ENCODE results near the gene GPR161.

GPR161 gene

DNA sequence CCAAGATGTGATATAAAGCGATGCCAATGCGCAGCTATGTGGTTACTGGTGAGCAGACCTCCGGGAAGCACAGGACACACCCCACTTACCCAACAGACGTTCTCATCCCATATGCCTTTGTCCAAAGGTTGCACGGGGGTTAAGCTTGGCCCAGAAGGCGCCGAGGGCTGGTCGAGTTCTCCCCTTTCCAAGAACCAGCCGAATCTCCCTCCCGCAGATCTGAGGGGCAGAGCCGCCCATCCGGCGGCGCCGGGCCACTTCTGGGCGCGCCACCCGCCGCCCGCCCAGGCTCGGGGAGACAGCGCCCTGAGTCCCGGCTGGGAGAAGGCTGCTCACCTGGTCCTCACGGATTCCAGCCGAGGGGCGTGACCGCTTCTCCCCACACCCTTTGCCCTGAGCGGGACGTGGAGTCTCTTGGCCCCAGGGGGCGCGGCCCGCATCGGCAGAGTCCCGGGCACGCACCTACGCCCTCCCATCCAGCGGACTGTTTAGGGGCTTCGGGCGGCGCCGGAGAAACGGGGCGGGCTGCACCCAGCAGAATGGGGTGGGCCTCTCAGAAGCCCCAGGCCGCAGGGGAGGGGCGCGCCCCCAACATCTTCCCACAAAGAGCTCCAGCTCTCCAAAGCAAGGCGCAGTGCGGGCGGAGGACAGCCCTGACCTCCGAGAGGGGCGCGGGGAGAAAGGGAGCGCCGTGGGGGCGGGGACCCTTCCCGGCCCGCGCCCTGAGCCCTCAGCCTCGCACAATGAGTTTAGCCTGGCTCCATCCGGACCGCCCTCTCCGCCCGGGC, 615 bp downstream of the GPR161 start:
- TF ChIP-seq POLR2A (IDR thresholded peaks at IDR 0.05; ENCODE audit: extremely low read depth, insufficient read length) (no peak), CTCF (IDR thresholded peaks at IDR 0.05; ENCODE audit: low read depth, low read length) (no peak), MAX (IDR thresholded peaks at IDR 0.05; ENCODE audit: low read depth, low read length) (no peak), MYC (IDR thresholded peaks at IDR 0.05; ENCODE audit: low read depth, low read length) (no peak)
- no peak for DNase-seq (ENCODE audit: low read depth)

DNA sequence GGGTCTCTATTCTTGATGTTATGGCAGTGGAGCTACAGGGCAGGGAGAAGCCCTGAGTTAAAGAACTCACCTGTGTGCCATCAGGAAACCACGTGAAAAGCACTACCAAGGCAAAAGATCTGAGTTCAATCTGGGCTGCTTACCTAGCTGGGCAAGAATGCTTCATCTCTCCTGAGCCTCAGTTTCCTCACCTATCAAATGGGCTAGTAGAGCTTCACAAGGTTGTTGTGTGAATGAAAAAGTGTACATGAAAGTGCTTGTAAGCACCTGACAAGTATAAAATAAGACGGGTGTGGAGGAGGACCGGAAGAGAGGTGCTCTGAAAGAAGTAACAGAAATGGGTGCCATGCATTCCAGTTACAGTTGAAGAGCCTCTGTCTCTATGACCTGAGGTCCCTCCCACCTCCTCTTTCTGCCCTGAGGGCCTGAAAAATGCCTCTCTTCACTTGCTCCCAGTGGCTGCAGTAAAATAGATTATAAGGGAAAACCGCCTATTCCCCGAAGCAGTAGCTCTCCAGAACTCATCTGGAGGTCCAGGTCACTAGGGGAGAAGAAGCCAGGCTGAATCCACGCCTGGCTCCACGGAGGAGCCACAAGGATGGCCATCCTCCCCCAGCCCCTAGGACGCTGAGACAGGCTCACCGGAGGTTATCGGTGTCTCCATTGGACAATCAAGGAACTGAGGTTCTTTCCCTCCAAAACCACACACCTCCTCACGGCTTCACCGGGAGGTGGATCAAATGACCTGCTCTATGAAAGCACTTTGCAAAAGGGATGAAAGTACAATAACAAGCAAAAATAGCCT, 1.4 kb downstream of the GPR161 start:
- TF ChIP-seq MYC (IDR thresholded peaks at IDR 0.05; ENCODE audit: low read depth, low read length) (no peak), POLR2A (IDR thresholded peaks at IDR 0.05; ENCODE audit: extremely low read depth, insufficient read length) (no peak), MAX (IDR thresholded peaks at IDR 0.05; ENCODE audit: low read depth, low read length) (no peak), CTCF (IDR thresholded peaks at IDR 0.05; ENCODE audit: low read depth, low read length) (no peak)
- H3K4me3 ChIP-seq (ENCODE audit: low read depth, low read length) = no peak overlapping the region
- DNase-seq (ENCODE audit: low read depth) = no peak

More for the DNA sequence above, 615 bp downstream of the GPR161 start:
- H3K4me3 ChIP-seq (ENCODE audit: low read depth, low read length) = peak overlapping the region; percentile 40

- no peak for DNase-seq (ENCODE audit: low read depth)
- H3K4me3 ChIP-seq (ENCODE audit: low read depth, low read length) = no peak overlapping the region
- TF ChIP-seq POLR2A (IDR thresholded peaks at IDR 0.05; ENCODE audit: extremely low read depth, insufficient read length) (no peak), CTCF (IDR thresholded peaks at IDR 0.05; ENCODE audit: low read depth, low read length) (no peak), MAX (IDR thresholded peaks at IDR 0.05; ENCODE audit: low read depth, low read length) (no peak), MYC (IDR thresholded peaks at IDR 0.05; ENCODE audit: low read depth, low read length) (no peak)
These were observed 2.1 kb downstream of the GPR161 start for GRCh38 chr1:168134642-168135041.

DNA sequence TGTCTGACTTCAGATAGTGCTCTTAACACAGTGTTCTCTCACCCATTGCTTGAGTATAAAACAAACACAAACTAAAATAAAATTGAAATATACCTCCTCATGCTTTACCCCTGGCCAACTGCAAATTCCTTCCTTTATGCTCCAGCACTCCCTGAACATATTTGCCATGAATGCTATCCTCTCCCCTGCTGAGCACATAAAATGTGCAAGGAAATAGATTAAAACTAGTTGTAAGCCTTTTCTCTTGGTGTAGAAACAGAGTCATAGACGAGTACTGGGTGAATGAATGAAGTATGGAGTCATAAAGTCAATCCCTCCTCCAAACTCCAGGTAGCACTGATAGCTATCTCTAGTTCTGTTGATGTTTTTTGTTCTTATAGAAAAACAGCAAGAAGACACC, 2.6 kb downstream of the GPR161 start:
- no peak for TF ChIP-seq MAX (IDR thresholded peaks at IDR 0.05; ENCODE audit: low read depth, low read length)
- TF ChIP-seq CTCF (IDR thresholded peaks at IDR 0.05; ENCODE audit: low read depth, low read length) = no peak
- no peak for TF ChIP-seq MYC (IDR thresholded peaks at IDR 0.05; ENCODE audit: low read depth, low read length)
- TF ChIP-seq POLR2A (IDR thresholded peaks at IDR 0.05; ENCODE audit: extremely low read depth, insufficient read length) = no peak
- no peak for DNase-seq (ENCODE audit: low read depth)
- H3K4me3 ChIP-seq (ENCODE audit: low read depth, low read length) = no peak overlapping the region

DNA sequence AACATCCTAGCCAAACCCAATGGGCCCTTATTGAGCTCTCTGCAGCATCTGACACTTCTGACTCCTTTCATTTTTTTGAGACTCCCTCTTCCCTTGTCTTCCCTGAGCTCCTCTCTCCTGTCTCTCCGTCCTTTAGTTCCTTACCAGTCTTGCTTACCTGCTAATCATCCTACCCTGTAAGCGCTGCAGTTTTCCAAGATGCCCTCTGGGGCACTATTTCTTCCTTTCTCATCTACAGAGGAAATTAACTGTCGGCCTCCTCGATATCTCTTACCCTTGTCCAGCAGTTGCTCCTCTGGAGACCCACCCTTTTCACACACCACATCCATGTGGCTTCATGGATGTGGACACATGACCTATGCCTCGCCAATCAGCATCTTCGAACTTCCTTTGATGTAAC, 6.8 kb downstream of the GPR161 start:
- no peak for DNase-seq (ENCODE audit: low read depth)
- no peak overlapping the region for H3K4me3 ChIP-seq (ENCODE audit: low read depth, low read length)
- TF ChIP-seq POLR2A (IDR thresholded peaks at IDR 0.05; ENCODE audit: extremely low read depth, insufficient read length) (no peak), MYC (IDR thresholded peaks at IDR 0.05; ENCODE audit: low read depth, low read length) (no peak), CTCF (IDR thresholded peaks at IDR 0.05; ENCODE audit: low read depth, low read length) (no peak), MAX (IDR thresholded peaks at IDR 0.05; ENCODE audit: low read depth, low read length) (no peak)

Measured in NB4 (cell line).